ENCODE results near the gene SCNN1A.

Gene SCNN1A

DNA sequence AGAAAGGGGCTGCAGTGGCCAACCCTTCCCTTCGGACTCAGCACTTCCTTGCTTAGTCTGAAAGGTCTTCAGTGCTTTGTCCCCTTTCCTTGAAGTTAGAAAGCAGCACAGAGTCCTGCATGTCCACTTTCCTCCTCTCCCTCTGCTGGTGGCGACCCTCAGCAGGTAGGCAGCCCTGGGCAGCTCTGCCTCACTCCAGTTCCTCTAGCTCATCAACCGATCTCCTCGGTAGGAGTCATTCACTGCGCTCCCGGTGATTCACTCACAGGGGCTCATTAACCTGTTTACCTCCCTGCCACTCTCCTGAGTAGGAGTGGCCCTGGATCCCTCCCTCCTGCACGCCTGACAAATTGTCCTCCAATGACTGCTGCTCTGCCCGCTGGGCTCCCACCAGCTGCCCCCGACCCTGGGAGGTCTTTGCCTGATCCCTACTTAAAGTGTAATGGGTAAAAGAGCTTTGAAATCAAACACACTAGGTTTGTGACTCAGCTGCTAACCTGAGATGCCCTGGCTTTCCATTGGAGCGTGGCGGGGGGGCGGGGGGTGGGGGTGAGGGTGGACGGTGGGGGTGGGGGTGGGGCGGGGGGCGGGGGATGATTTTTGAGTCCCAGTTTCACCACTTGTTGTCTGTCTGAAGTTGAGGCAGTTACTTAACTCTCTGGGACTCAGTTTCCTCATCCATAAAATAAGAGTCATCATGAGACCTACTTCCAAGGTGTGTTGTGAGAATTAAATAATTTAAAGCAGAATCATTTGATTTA, 4.2 kb downstream of the SCNN1A start:
- no peaks in the 10 kb centered on the region for H4K20me1 ChIP-seq (ENCODE audit: insufficient read depth, low read length)
- no peaks in the 10 kb centered on the region for H3K4me1 ChIP-seq (ENCODE audit: insufficient read depth, low read length, severe bottlenecking)
- no peak overlapping the region for H3K4me2 ChIP-seq (ENCODE audit: low read length)
- 0 out of 2 replicates have a peak, but pooled peaks cover 2% of the 10 kb centered on the region for H3K9me3 ChIP-seq (ENCODE audit: low read length)
- H2AFZ ChIP-seq (ENCODE audit: low read length): no peak overlapping the region
- H3K27ac ChIP-seq (ENCODE audit: low read depth, low read length, poor library complexity, severe bottlenecking): no peak overlapping the region
- H3K27me3 ChIP-seq (ENCODE audit: insufficient read depth, low read length): peaks cover 6% of the 10 kb centered on the region
- no peaks in the 10 kb centered on the region for H3K36me3 ChIP-seq (ENCODE audit: insufficient read depth, low read length)
- no peaks in the 10 kb centered on the region for H3K9me2 ChIP-seq (ENCODE audit: low read depth, low read length)
- TF ChIP-seq EZH2 (IDR thresholded peaks at IDR 0.05; ENCODE audit: borderline replicate concordance, low read length): no peak
- TF ChIP-seq CTCF (IDR thresholded peaks at IDR 0.05; ENCODE audit: low read length): no peak
- H3K9ac ChIP-seq (ENCODE audit: low read length): no peak overlapping the region
- H3K79me2 ChIP-seq (ENCODE audit: insufficient read depth, low read length): no peaks in the 10 kb centered on the region
- no peaks in the 10 kb centered on the region for H3F3A ChIP-seq (ENCODE audit: insufficient read depth, low read length)
- no peak overlapping the region for H3K4me3 ChIP-seq (ENCODE audit: low read depth, low read length, poor library complexity, severe bottlenecking)

DNA sequence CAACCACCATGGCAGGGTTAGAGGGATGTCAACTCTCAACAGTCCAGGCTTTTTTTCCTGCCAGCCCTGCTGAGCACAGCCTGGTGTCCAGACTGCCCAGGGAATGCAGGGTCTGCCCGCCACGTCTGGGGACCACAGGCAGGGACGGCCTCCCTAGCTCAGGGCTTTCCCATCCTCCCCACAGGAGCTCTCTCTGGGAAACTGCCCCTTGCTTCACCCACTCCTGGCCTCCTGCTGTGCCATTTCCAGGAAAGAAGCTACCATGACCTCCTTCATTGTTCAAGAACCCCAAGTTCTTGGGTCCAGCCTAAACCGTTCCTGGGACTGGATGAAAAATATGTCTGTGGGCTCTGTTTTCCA, 4.8 kb downstream of the SCNN1A start:
- no peaks in the 10 kb centered on the region for H3K4me1 ChIP-seq (ENCODE audit: insufficient read depth, low read length, severe bottlenecking)
- no peak overlapping the region for H3K4me2 ChIP-seq (ENCODE audit: low read length)
- no peak overlapping the region for H3K4me3 ChIP-seq (ENCODE audit: low read depth, low read length, poor library complexity, severe bottlenecking)
- H3K9me3 ChIP-seq (ENCODE audit: low read length): 0 out of 2 replicates have a peak, but pooled peaks cover 2% of the 10 kb centered on the region
- H2AFZ ChIP-seq (ENCODE audit: low read length): no peak overlapping the region
- H3K27me3 ChIP-seq (ENCODE audit: insufficient read depth, low read length): peaks cover 6% of the 10 kb centered on the region
- no peaks in the 10 kb centered on the region for H3K36me3 ChIP-seq (ENCODE audit: insufficient read depth, low read length)
- no peaks in the 10 kb centered on the region for H4K20me1 ChIP-seq (ENCODE audit: insufficient read depth, low read length)
- H3K9ac ChIP-seq (ENCODE audit: low read length): no peak overlapping the region
- H3K27ac ChIP-seq (ENCODE audit: low read depth, low read length, poor library complexity, severe bottlenecking): no peak overlapping the region
- no peaks in the 10 kb centered on the region for H3F3A ChIP-seq (ENCODE audit: insufficient read depth, low read length)
- no peak for TF ChIP-seq CTCF (IDR thresholded peaks at IDR 0.05; ENCODE audit: low read length)
- no peak for TF ChIP-seq EZH2 (IDR thresholded peaks at IDR 0.05; ENCODE audit: borderline replicate concordance, low read length)
- no peaks in the 10 kb centered on the region for H3K79me2 ChIP-seq (ENCODE audit: insufficient read depth, low read length)
- no peaks in the 10 kb centered on the region for H3K9me2 ChIP-seq (ENCODE audit: low read depth, low read length)

GRCh38 chr12:6369916-6370575, 5.3 kb downstream of the SCNN1A start:
- Histone ChIP-seq H3K9me3 (ENCODE audit: low read length) (0 out of 2 replicates have a peak, but pooled peaks cover 2% of the 10 kb centered on the region), H3K36me3 (ENCODE audit: insufficient read depth, low read length) (no peaks in the 10 kb centered on the region), H3K79me2 (ENCODE audit: insufficient read depth, low read length) (no peaks in the 10 kb centered on the region), H3K27me3 (ENCODE audit: insufficient read depth, low read length) (0 out of 2 replicates have a peak, but pooled peaks cover under 1% of the 10 kb centered on the region), H3K27ac (ENCODE audit: low read depth, low read length, poor library complexity, severe bottlenecking) (no peak overlapping the region), H3K4me1 (ENCODE audit: insufficient read depth, low read length, severe bottlenecking) (no peaks in the 10 kb centered on the region), H3F3A (ENCODE audit: insufficient read depth, low read length) (no peaks in the 10 kb centered on the region), H4K20me1 (ENCODE audit: insufficient read depth, low read length) (no peaks in the 10 kb centered on the region), H3K4me2 (ENCODE audit: low read length) (no peak overlapping the region), H2AFZ (ENCODE audit: low read length) (no peak overlapping the region), H3K9ac (ENCODE audit: low read length) (no peak overlapping the region), H3K4me3 (ENCODE audit: low read depth, low read length, poor library complexity, severe bottlenecking) (no peak overlapping the region), H3K9me2 (ENCODE audit: low read depth, low read length) (no peaks in the 10 kb centered on the region)
- TF ChIP-seq CTCF (IDR thresholded peaks at IDR 0.05; ENCODE audit: low read length) (no peak), EZH2 (IDR thresholded peaks at IDR 0.05; ENCODE audit: borderline replicate concordance, low read length) (no peak)

All from OCI-LY1 (cell line).